ENCODE measurements around the gene PGAP3. TPM values are rescaled to one million over a fixed set of nuclear protein-coding genes. Genes with fewer than 3 reads are reported as not detected.

PGAP3 gene
- total RNA-seq, 1 experiment from 2014 or later, result 13.2 TPM

- Mint-ChIP-seq H3K4me3 (ENCODE audit: unreplicated experiment) (no peak overlapping the region), H3K27ac (ENCODE audit: low read depth, unreplicated experiment) (no peak overlapping the region)
- intact Hi-C loops (cut with micrococcal nuclease), result no loop called here
These were observed 8.2 kb downstream of the PGAP3 start for GRCh38 chr17:39679521-39680192.

GRCh38 chr17:39678340-39679116 lies 9.3 kb downstream of the PGAP3 start:
- Mint-ChIP-seq H3K9me3 (ENCODE audit: unreplicated experiment) (no peaks in the 10 kb centered on the region), H3K4me3 (ENCODE audit: unreplicated experiment) (no peak overlapping the region), H3K36me3 (ENCODE audit: insufficient read depth, unreplicated experiment) (no peaks in the 10 kb centered on the region), H3K4me1 (ENCODE audit: insufficient read depth, unreplicated experiment) (peaks cover 4% of the 10 kb centered on the region), H3K27me3 (ENCODE audit: insufficient read depth, unreplicated experiment) (no peaks in the 10 kb centered on the region), H3K27ac (ENCODE audit: low read depth, unreplicated experiment) (no peak overlapping the region)
- ChIA-PET POLR2A (interaction anchor here (1.0 kb wide), 2 partner anchors 17 to 21 kb away, joined by 3 to 4 read pairs; partner anchors contain the start of gene ERBB2), CTCF (interaction anchor here (0.6 to 1.0 kb wide), 3 partner anchors 24 to 473 kb away, joined by 3 to 4 read pairs (median 3); no protein-coding TSS in a partner anchor)
- intact Hi-C loops (cut with micrococcal nuclease), result no loop called here
- no peak for TF ChIP-seq CTCF (IDR thresholded peaks at IDR 0.05; ENCODE audit: unreplicated experiment)
- no TSS peak for BruUV-seq (replicated peaks)
- DNase-seq (ENCODE audit: unreplicated experiment), result no peak

More at GRCh38 chr17:39679521-39680192, 8.2 kb downstream of the PGAP3 start:
- no TSS peak for BruUV-seq (replicated peaks)
- no peak for DNase-seq (ENCODE audit: unreplicated experiment)
- H3K9me3 Mint-ChIP-seq (ENCODE audit: unreplicated experiment), result no peaks in the 10 kb centered on the region
- CTCF ChIA-PET, result interaction anchor here (0.6 kb wide), 1 partner anchor 310 kb away, joined by 3 read pairs; no protein-coding TSS in a partner anchor
- no peaks in the 10 kb centered on the region for H3K36me3 Mint-ChIP-seq (ENCODE audit: insufficient read depth, unreplicated experiment)
- no peaks in the 10 kb centered on the region for H3K27me3 Mint-ChIP-seq (ENCODE audit: insufficient read depth, unreplicated experiment)
- peaks cover 4% of the 10 kb centered on the region for H3K4me1 Mint-ChIP-seq (ENCODE audit: insufficient read depth, unreplicated experiment)
- POLR2A ChIA-PET, result interaction anchor here (1.0 kb wide), 1 partner anchor 20 kb away, joined by 3 read pairs; the partner anchor contains the start of gene ERBB2
- no peak for TF ChIP-seq CTCF (IDR thresholded peaks at IDR 0.05; ENCODE audit: unreplicated experiment)

- no TSS peak for BruUV-seq (replicated peaks)
- no peak for TF ChIP-seq CTCF (IDR thresholded peaks at IDR 0.05; ENCODE audit: unreplicated experiment)
- Mint-ChIP-seq H3K27me3 (ENCODE audit: insufficient read depth, unreplicated experiment) (no peaks in the 10 kb centered on the region), H3K9me3 (ENCODE audit: unreplicated experiment) (no peaks in the 10 kb centered on the region), H3K36me3 (ENCODE audit: insufficient read depth, unreplicated experiment) (no peaks in the 10 kb centered on the region), H3K4me3 (ENCODE audit: unreplicated experiment) (no peak overlapping the region), H3K4me1 (ENCODE audit: insufficient read depth, unreplicated experiment) (peaks cover 4% of the 10 kb centered on the region), H3K27ac (ENCODE audit: low read depth, unreplicated experiment) (no peak overlapping the region)
- POLR2A ChIA-PET, result interaction anchor here (1.0 kb wide), 1 partner anchor 18 kb away, joined by 4 read pairs; no protein-coding TSS in a partner anchor
- CTCF ChIA-PET, result interaction anchor here (0.6 to 1.0 kb wide), 3 partner anchors 14 to 472 kb away, joined by 3 to 4 read pairs (median 3); no protein-coding TSS in a partner anchor
- no peak for DNase-seq (ENCODE audit: unreplicated experiment)
- intact Hi-C loops (cut with micrococcal nuclease), result no loop called here
These were observed 10.1 kb downstream of the PGAP3 start for GRCh38 chr17:39677542-39678339.
